ENCODE results near the gene ASIC2. TPM values are rescaled to one million over a fixed set of nuclear protein-coding genes. Genes with fewer than 3 reads are reported as not detected.

Gene ASIC2
- total and polyA plus RNA-seq, 2 donors from 2014 or later, result 0.60 to 2.9 TPM

DNA sequence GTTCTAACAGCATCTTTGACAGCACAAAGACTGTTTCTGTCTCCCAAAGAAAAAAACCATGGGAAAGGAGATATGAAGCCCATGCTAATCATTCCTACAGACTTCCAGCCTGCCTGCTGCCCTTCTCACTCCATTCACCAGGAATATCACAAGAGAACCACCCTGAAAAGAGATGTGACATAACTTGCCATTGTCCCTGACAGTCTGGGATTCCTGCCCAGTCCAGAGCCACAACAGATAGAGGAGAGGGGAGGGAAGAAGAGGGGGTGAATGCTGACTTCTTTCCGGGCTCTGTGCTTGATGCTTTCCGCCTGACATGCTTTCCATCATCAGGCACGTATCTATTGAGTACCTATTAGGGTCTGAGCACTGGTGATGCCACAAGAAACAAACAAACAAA is 31.6 kb upstream of the ASIC2 start:
- Histone ChIP-seq H3K4me3 (ENCODE audit: low read length in 3 of 3) (no peak overlapping the region), H3K27ac (ENCODE audit: low read depth in 2 of 2, low read length in 2 of 2) (no peak overlapping the region), H3K9me3 (ENCODE audit: control insufficient read depth in 2 of 3, insufficient read depth in 1 of 3, low read length in 3 of 3) (no peaks in the 10 kb centered on the region), H3K27me3 (ENCODE audit: control insufficient read depth, insufficient read depth, low read length) (no peaks in the 10 kb centered on the region), H3K9ac (ENCODE audit: low read length in 3 of 3) (no peak overlapping the region), H3K36me3 (ENCODE audit: control insufficient read depth in 2 of 3, insufficient read depth in 3 of 3, low read length in 3 of 3) (no peaks in the 10 kb centered on the region), H3K4me1 (ENCODE audit: control insufficient read depth in 2 of 3, insufficient read depth in 2 of 3, low read depth in 1 of 3, low read length in 3 of 3) (no peaks in the 10 kb centered on the region)
- DNase-seq (no peak), FAIRE-seq (no peak)
- TF ChIP-seq, protein P1, sequence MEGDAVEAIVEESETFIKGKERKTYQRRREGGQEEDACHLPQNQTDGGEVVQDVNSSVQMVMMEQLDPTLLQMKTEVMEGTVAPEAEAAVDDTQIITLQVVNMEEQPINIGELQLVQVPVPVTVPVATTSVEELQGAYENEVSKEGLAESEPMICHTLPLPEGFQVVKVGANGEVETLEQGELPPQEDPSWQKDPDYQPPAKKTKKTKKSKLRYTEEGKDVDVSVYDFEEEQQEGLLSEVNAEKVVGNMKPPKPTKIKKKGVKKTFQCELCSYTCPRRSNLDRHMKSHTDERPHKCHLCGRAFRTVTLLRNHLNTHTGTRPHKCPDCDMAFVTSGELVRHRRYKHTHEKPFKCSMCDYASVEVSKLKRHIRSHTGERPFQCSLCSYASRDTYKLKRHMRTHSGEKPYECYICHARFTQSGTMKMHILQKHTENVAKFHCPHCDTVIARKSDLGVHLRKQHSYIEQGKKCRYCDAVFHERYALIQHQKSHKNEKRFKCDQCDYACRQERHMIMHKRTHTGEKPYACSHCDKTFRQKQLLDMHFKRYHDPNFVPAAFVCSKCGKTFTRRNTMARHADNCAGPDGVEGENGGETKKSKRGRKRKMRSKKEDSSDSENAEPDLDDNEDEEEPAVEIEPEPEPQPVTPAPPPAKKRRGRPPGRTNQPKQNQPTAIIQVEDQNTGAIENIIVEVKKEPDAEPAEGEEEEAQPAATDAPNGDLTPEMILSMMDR (IDR thresholded peaks at IDR 0.05; ENCODE audit: borderline replicate concordance, extremely low read depth, insufficient read depth), result no peak
- intact Hi-C loops (cut with DNase I), result no loop called here

DNA sequence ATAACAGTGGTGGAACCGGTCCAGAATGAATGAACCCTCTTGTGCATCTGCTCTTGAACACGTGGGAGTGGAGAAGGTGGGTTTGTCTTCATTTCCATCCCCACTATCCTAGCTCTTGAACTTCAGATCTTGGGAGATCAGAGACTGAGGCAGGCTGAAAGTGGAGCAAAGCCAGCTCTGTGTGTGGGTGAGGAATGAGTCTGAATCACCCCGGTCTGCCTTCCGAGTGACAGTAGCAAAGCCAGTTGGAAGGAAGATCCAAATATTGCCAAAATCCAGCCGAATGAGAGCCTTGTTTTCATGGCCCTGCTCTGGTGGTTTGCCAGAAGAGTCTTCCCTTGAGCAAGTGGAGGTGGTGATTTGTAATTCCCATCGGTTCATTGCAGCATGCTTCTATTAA is 29.0 kb upstream of the ASIC2 start:
- TF ChIP-seq, protein P1 (IDR thresholded peaks at IDR 0.05; ENCODE audit: borderline replicate concordance, extremely low read depth, insufficient read depth), result no peak
- FAIRE-seq, result no peak

DNA sequence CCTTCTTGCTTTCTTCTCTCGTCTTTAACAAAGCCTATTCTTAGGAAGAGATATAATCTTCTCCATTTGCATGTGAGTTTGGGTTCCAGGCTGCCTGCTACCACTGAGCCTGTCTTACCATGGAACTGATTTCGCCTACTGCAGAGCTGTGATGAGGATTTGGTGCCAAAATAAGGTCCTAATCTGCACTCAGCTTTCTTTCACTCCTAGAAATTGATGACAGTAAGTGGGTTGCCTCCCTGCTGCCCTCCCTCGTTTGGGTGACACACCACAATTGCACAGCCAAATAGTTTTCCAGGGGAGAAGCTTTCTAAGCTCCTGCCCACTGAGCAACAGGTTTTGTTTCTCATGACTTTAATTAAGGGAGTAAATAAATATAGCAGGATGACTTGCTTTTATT is 25.1 kb upstream of the ASIC2 start:
- FAIRE-seq (no peak), DNase-seq (no peak)
- Histone ChIP-seq H3K9ac (ENCODE audit: low read length in 3 of 3) (no peak overlapping the region), H3K27ac (ENCODE audit: low read depth in 2 of 2, low read length in 2 of 2) (no peak overlapping the region), H3K36me3 (ENCODE audit: control insufficient read depth in 2 of 3, insufficient read depth in 3 of 3, low read length in 3 of 3) (no peaks in the 10 kb centered on the region), H3K27me3 (ENCODE audit: control insufficient read depth, insufficient read depth, low read length) (no peaks in the 10 kb centered on the region), H3K9me3 (ENCODE audit: control insufficient read depth in 2 of 3, insufficient read depth in 1 of 3, low read length in 3 of 3) (no peaks in the 10 kb centered on the region), H3K4me3 (ENCODE audit: low read length in 3 of 3) (no peak overlapping the region), H3K4me1 (ENCODE audit: control insufficient read depth in 2 of 3, insufficient read depth in 2 of 3, low read depth in 1 of 3, low read length in 3 of 3) (no peaks in the 10 kb centered on the region)
- intact Hi-C loops (cut with DNase I), result no loop called here
- TF ChIP-seq, protein P1 (IDR thresholded peaks at IDR 0.05; ENCODE audit: borderline replicate concordance, extremely low read depth, insufficient read depth), result no peak

More for the DNA sequence above, 29.0 kb upstream of the ASIC2 start:
- no peaks in the 10 kb centered on the region for H3K27me3 ChIP-seq (ENCODE audit: control insufficient read depth, insufficient read depth, low read length)
- H3K27ac ChIP-seq (ENCODE audit: low read depth in 2 of 2, low read length in 2 of 2), result no peak overlapping the region
- H3K9ac ChIP-seq (ENCODE audit: low read length in 3 of 3), result no peak overlapping the region
- intact Hi-C loops (cut with DNase I), result no loop called here
- no peak for DNase-seq
- no peaks in the 10 kb centered on the region for H3K36me3 ChIP-seq (ENCODE audit: control insufficient read depth in 2 of 3, insufficient read depth in 3 of 3, low read length in 3 of 3)
- no peaks in the 10 kb centered on the region for H3K4me1 ChIP-seq (ENCODE audit: control insufficient read depth in 2 of 3, insufficient read depth in 2 of 3, low read depth in 1 of 3, low read length in 3 of 3)
- H3K9me3 ChIP-seq (ENCODE audit: control insufficient read depth in 2 of 3, insufficient read depth in 1 of 3, low read length in 3 of 3), result no peaks in the 10 kb centered on the region
- H3K4me3 ChIP-seq (ENCODE audit: low read length in 3 of 3), result no peak overlapping the region

GRCh38 chr17:33316746-33317145 is 23.7 kb upstream of the ASIC2 start:
- no peak for DNase-seq
- no peaks in the 10 kb centered on the region for H3K36me3 ChIP-seq (ENCODE audit: control insufficient read depth in 2 of 3, insufficient read depth in 3 of 3, low read length in 3 of 3)

More at GRCh38 chr17:33316746-33317145, 23.7 kb upstream of the ASIC2 start:
- no peak overlapping the region for H3K27ac ChIP-seq (ENCODE audit: low read depth in 2 of 2, low read length in 2 of 2)
- TF ChIP-seq, protein P1 (IDR thresholded peaks at IDR 0.05; ENCODE audit: borderline replicate concordance, extremely low read depth, insufficient read depth), result no peak
- no peaks in the 10 kb centered on the region for H3K27me3 ChIP-seq (ENCODE audit: control insufficient read depth, insufficient read depth, low read length)
- FAIRE-seq, result no peak
- H3K4me1 ChIP-seq (ENCODE audit: control insufficient read depth in 2 of 3, insufficient read depth in 2 of 3, low read depth in 1 of 3, low read length in 3 of 3), result no peaks in the 10 kb centered on the region
- no peak overlapping the region for H3K4me3 ChIP-seq (ENCODE audit: low read length in 3 of 3)
- intact Hi-C loops (cut with DNase I), result no loop called here
- H3K9me3 ChIP-seq (ENCODE audit: control insufficient read depth in 2 of 3, insufficient read depth in 1 of 3, low read length in 3 of 3), result no peaks in the 10 kb centered on the region
- H3K9ac ChIP-seq (ENCODE audit: low read length in 3 of 3), result no peak overlapping the region

Measured in kidney (tissue), 14 donors.